HG03103 (cell line): Measurements from ENCODE around the gene LAPTM5.

Experiments used
- ATAC-seq: cut with Tn5 transposase; IDR thresholded peaks from one replicate; pipeline ENCODE4 v1.9.1; 2021; ENCODE audit warnings: low read depth; ENCODE audit not compliant: unreplicated experiment

LAPTM5 gene

GRCh38 chr1:30758121-30758688 is 631 bp upstream of the LAPTM5 start:
- no peak for ATAC-seq

GRCh38 chr1:30756545-30757351 is 826 bp downstream of the LAPTM5 start:
- ATAC-seq = no peak

- no peak for ATAC-seq
Measured at GRCh38 chr1:30756206-30756544, 1.4 kb downstream of the LAPTM5 start.

DNA sequence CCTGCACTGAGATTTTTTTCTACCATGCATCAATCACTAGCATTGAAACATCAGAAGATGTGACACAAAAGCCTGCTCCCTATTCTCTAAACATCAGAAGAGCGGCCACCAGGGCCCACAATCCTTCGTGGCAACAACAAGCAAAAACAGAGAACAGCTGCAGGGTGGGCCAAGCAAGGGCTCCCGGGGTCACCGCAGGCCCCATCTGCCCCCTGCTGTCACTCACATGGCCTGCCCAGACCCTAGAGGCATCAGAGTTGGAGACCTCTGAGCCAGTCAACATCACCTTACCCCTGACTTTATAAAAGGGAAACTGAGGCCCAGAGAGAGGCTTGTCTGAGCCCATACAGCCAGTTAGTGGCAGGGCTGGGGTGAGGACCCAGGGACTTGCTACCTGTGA is 1.8 kb downstream of the LAPTM5 start:
- no peak for ATAC-seq

GRCh38 chr1:30755334-30755733 is 2.2 kb downstream of the LAPTM5 start:
- ATAC-seq = no peak

- ATAC-seq = no peak
Measured at GRCh38 chr1:30754684-30755171, 2.8 kb downstream of the LAPTM5 start.

DNA sequence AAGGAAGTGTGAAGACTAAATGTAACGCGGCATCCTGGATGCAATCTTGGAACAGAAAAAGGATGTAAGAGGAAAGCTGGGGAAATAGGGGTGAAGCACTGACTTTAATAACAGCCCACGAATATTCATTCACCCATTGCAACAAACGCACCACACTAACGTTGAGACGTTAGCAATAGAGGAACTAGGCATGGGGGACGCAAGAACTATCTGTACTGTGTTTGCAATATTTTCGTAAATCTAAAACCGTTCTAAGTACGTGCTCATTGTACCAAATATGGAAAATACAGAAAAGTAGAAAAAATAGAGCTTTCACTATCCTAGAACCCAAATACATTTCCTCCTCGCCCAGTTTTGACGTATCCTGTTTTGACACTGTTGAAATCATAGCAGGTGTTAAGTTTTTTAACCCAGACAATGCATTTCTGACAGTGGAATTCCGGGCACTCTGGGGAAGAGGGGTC is 3.9 kb downstream of the LAPTM5 start:
- ATAC-seq = no peak

DNA sequence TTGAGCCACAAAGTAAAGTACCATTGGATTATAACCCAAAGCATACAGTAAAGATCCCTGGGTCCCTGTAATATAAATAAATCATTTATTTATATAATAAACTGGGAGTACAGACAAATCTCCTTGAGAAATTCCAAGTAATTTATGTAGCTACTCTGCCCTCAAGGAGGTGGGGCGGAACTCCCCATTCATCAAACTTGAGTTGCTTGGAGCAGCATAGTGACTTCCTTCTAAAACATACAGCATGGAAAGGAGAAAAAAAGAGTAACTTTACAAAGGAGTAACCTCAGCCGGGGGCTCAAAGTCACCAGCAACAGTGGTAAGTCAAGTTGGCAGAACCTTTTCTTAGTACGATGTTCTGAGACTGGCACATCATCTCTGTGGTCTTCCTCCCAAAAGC is 4.5 kb downstream of the LAPTM5 start:
- ATAC-seq = no peak

DNA sequence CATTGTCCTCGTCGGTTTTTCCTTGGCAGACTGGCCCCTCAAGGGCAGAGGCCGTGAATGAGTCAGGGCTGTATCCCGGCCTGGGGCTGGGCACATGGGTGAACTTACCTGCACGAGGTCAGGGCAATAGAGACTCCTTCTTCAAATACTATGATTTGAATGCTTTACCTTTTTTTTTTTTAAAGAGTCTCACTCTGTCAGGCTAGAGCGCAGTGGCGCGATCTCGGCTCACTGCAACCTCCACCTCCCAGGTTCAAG is 5.0 kb downstream of the LAPTM5 start:
- no peak for ATAC-seq

DNA sequence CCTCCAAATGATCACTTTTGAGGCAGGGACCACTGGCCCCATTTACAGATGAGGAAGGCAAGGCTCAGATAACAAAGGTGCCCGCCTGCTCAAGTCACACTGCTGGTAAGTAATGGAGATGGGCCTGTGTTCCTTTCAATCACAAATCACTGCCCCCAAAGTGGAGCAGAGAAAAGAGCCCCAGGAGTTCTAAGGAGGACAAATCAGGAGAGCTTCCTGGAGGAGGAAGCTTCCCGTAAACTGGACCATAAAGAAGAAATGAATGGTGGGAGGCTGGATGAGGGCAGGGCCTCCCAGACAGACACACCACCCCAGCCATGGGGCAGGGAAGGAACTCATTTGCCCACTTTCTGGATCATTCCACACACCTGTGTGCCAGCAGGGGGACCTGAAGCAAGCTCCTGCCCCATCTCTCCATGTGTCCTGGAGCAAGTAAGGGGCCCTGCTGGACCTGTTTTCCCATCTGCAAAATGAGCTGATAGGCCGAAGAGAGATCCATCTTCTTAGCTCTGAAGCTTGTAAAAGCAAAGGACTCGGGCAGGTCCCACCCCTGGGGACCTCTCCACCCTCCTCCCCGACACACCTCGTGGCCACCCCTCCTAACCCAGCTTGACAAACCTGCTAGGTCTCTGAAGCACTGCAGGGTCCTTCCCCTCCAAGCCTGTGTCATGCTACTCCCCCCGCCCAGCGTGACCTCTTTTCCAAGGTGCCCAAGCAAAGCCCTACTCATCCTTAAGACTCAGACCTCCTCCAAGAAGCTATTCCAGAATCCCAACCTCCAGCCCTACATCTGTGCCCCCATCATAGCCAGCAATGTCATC is 5.5 kb downstream of the LAPTM5 start:
- no peak for ATAC-seq

DNA sequence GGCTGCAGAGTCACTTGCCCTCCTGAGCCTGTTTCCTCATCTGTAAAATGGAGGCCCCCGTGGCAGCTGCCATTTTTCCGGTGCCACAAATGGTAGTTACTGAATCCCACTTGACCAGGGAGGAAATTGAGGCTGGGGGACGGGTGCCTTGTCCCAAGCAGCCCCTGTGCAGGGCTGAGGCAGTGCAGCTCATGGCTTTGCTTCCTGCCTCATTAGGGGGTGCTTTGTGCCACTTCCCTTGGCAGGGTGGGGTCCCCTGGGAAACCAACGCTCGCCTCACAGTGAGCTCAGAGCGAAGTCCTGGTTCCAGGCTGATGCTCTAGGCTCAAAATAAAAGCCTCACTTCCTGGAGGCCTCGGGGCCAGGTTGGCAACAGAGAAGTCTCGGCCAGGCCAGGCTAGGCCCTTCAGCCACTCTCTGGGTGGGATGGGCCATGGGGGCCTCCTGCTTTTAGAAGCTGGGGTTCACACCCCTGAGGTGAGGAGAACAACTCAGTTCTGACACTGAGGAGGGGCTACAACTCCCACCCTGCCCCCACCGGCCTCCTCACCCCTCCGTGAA is 6.8 kb downstream of the LAPTM5 start:
- ATAC-seq = no peak

- no peak for ATAC-seq
Measured at GRCh38 chr1:30749691-30750583, 7.6 kb downstream of the LAPTM5 start.

GRCh38 chr1:30748699-30749401 is 8.7 kb downstream of the LAPTM5 start:
- ATAC-seq = no peak

GRCh38 chr1:30748098-30748698 is 9.4 kb downstream of the LAPTM5 start:
- no peak for ATAC-seq

- ATAC-seq = no peak
Measured at GRCh38 chr1:30747033-30748008, 10.3 kb downstream of the LAPTM5 start.

GRCh38 chr1:30746212-30747032 is 11.2 kb downstream of the LAPTM5 start:
- ATAC-seq = no peak

DNA sequence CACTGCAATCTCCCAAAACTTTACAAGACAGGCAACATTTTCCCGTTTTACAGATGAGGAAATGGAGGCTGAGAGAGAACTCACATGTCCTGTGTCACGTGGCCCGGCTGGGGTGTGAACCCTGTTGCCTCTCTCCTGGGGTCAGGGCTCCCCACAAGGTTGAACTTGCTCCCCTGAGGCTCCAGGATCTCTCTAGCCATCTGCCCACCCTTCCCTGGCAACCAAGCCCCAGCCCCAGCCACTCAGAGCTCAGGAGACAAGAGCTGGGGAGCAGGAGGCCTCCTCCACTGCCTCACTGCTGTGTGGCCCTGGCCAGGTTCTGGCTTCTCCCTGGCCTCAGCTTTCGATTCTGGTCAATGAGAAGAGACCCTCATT is 11.8 kb downstream of the LAPTM5 start:
- no peak for ATAC-seq
